Measurements from ENCODE around the gene ZBTB7B.

ZBTB7B gene

GRCh38 chr1:155034318-155035208, 32.0 kb downstream of the ZBTB7B start:
- DNase-seq = no peak

- no peak for DNase-seq
These were observed 33.3 kb downstream of the ZBTB7B start for GRCh38 chr1:155035936-155036335.

GRCh38 chr1:155037043-155037442, 34.4 kb downstream of the ZBTB7B start:
- no peak for DNase-seq

GRCh38 chr1:155037851-155038441, 35.3 kb downstream of the ZBTB7B start:
- no peak for DNase-seq

- DNase-seq = no peak
These were observed 36.2 kb downstream of the ZBTB7B start for GRCh38 chr1:155038602-155039307.

- DNase-seq = no peak
These were observed 36.7 kb downstream of the ZBTB7B start for GRCh38 chr1:155039308-155039669.

- DNase-seq = no peak
These were observed 37.9 kb downstream of the ZBTB7B start for GRCh38 chr1:155040358-155041093.

GRCh38 chr1:155042789-155043188, 40.2 kb downstream of the ZBTB7B start:
- DNase-seq = no peak

GRCh38 chr1:155043301-155043702, 40.7 kb downstream of the ZBTB7B start:
- no peak for DNase-seq

GRCh38 chr1:155043793-155044192, 41.2 kb downstream of the ZBTB7B start:
- DNase-seq = no peak

- no peak for DNase-seq
These were observed 41.8 kb downstream of the ZBTB7B start for GRCh38 chr1:155044365-155044764.

- DNase-seq = peak in 49 of 56 donors; percentile 4 to 89 (median 46)
These were observed 42.4 kb downstream of the ZBTB7B start for GRCh38 chr1:155044812-155045657.

- DNase-seq = no peak
These were observed 46.1 kb downstream of the ZBTB7B start for GRCh38 chr1:155048449-155049334.

GRCh38 chr1:155049651-155050559, 47.3 kb downstream of the ZBTB7B start:
- peak in 3 of 56 donors; percentile 15 to 35 (median 20) for DNase-seq

- peak in 52 of 56 donors; percentile 10 to 84 (median 66) for DNase-seq
These were observed 48.1 kb downstream of the ZBTB7B start, which contains the start of gene ADAM15 for GRCh38 chr1:155050560-155051341. Gene ADAM15 (plus strand): TSS chr1:155051316. CDS start chr1:155051387, 71 bp downstream.

- peak in 6 of 56 donors; percentile 35 to 58 (median 50) for DNase-seq
These were observed 48.8 kb downstream of the ZBTB7B start for GRCh38 chr1:155051342-155051776.

GRCh38 chr1:155051777-155052398, 49.3 kb downstream of the ZBTB7B start:
- peak in 39 of 56 donors; percentile 4 to 70 (median 48) for DNase-seq

Data from amygdala (tissue), 56 donors.